Measurements from ENCODE around the gene RFC3.

RFC3 gene

DNA sequence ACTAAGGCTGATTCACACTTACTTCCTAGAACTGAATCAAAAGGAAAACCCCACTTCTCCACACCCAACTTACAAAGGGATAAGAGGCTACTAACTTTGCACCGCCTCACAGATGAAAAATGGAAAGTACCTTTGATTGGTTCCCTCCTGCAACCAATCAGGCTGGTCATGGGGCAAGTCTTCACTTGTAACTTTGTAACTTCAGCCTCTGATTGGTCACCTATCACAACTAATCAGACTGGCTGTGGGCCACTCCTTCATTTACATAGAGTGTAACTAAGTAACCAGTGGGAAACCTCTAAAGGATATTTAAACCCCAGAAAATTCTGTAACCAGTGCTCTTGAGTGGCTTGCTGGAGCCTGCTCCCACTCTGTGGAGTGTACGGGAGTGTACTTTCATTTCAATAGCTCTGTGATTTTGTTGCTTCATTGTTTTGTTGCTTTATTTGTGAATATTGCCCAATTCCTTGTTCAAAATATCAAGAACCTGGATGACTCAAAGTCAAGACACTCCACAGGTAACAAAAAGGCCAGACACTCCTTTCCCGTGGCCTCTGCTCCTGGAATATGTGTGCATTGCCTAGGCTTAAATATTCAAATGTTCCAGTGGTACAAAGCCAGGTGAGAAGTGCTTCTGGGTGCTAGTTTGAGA, 50.5 kb downstream of the RFC3 start:
- DNase-seq (ENCODE audit: low read depth) = no peak

DNA sequence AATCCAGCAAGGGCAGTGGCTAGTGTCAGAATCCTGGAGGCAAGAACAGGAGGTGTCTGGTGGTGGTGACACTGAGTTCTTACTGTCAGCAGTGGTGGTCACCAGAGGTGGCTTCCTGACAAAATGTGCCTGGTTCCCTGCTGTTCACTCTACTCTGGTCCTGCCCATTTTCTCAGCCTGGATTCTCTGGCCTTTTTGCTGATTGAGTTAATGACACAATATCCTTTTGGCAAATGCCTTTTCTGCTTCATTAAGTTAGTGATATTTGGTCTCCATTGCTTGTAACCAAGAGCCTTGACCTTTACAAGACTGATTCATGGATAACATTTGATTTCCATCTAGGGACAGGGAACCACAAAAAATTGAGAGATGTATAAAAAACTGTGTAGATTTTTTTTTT, 51.1 kb downstream of the RFC3 start:
- no peak for DNase-seq (ENCODE audit: low read depth)

DNA sequence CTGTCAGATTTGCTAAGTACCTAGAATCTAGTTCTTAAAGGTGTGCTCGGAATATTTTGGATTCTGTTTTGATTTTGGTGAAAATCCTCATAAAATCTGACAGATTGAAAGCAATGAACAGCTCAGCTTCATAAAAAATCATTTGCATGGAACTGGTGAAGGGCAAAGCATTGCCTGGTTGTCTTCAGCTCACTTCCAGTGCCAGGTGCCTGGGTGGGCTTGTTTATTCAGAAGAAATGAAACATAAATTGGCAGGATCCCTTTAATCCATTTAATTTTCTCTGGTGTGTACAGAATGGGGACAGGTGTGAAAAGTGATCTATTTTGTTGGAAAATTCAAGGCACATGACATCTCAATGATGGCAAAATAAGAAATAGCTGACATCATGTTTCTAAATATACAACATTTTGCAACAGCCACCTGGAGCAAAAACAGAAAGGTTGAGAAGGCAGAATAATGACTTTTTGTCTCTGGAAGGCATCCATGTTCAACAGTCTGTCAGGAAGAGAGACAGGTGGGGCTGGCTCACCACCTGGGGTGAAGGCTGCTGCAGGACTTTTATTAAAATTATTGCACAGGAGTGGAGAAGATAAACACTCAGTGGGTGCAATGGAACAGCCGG, 52.2 kb downstream of the RFC3 start:
- DNase-seq (ENCODE audit: low read depth) = no peak

DNA sequence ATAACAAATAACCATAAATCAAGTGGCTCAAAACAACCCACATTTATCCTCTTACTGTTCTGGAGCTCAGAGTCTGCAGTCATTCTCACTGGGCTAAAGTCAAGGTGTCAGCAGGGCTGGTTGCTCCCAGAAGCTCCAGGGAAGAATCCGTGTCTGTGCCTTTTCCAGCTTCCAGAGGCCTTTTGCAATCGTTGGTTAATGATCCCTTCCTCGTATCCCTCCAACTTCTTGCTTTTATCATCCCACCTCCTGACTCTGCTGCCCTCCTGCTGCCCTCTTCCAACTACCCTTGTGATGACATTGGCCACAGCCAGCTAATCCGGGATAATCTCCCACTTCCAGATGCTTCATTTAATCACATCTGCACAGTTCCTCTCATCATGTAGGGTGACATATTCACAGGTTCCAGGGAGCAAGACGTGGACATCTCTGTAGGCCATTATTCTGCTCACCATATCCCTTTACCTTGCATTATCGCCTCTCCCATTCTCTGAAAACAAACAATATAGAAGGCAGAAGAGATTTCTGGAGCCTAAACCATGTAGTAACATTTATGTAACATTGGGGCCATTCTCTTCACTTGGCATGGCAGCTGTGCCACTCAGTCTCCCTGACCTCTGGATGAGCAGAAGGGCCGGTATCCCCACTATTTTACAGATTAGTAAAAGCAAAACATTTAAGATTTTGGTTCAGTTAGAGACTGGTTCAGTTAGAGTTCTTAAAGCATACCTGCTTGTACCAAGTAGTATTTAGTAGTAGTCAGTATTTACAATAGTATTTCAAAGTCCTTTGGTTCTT, 53.5 kb downstream of the RFC3 start:
- no peak for DNase-seq (ENCODE audit: low read depth)

DNA sequence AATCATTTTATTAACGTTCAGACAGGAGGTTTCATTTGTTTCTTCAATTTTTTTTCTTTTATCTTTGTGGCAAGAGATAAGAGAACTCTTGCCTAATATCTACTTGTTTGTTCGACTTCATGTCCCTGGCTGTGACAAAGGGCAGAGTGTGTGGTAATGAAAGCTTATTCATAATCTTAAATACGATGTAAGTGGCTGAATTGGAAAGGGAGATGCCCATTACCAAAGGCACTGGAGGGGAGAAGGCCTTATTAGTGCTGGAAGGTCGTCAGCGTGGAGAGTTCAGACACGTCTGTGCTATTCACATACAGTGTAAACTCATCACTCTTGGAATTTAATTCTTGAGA, 54.0 kb downstream of the RFC3 start:
- DNase-seq (ENCODE audit: low read depth) = no peak

DNA sequence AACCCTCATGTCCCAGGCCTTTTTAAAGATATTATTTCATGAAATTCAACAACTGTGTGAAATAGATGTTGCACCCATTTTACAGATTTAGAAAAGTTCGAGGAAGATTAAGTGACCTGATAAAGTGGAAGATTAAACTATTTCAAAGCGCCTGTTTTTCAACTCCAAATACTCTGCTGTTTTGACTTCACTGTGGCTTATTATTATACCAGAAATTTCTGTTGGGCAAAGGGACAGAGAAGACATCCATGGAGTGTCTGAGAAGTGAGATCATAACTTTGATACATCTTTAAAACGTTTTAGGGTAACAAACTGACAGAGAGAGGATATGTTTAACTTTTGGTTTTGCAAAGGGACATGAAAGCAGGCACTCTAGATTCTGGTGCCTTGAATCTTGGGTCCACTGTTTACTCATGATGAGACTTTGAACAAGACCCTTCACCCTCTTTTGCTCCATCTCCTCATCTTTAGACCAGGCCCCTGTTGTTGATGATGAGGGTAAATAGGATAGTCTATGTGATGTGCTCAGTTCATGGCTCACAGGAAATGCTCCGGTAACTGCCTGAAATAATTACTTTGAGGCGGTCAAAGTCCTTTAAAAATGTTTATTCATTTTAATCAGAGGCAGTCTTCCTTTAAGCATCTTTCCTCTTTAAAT, 55.4 kb downstream of the RFC3 start:
- no peak for DNase-seq (ENCODE audit: low read depth)

DNA sequence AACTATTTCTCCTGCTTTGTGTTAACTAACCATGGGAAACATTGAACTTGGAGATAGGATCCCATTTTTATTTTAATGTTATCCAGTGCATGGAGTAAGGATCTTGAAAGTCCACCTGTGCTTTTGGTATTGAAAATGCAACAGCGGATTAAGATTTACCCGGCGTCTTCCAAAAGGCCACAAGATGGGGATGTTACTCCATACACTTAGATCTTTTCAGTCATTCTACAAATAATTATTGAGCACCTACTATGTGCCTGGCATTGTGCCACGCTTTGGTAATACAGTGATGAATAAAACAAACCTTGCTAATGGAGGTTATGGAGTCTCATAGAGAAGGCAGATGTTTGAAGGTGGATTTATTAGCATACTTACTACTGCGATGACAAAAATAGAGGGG, 56.9 kb downstream of the RFC3 start:
- DNase-seq (ENCODE audit: low read depth) = no peak

DNA sequence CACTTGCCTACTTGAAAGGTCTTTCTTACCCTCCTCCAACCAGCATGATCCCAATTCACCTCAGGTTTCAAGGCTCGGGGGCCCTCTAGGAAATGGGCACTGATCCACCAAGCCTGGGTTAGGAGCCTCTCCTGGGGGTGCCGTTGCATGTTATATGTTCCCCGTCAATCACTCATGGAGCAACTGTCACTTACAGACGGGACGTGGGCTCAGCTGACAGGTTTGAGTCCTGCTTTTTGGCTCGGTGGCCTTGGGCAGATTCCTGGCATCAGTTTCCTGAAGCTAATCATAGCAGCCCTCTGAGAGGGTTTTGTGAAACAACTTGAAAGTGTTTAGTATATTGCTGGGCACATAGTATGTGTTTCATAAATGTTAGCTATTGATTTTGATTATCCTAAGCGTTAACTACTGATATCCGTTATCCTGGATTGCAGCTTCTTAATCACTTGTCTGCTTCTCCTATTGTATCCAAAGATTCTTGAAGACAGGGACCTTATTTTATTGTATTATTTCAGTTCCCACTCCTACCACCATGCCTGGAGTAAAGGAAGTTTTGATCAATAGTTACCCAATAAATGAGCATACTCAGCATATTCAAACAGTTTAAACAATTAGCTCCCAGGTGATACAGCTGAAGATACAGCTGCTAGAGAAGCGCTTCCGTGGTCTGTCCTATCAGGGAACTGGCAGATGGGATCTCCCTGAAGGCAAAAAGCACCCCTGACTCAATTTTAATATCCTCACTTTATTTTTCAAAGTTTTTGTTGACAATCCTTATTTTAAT, 57.9 kb downstream of the RFC3 start:
- no peak for DNase-seq (ENCODE audit: low read depth)

DNA sequence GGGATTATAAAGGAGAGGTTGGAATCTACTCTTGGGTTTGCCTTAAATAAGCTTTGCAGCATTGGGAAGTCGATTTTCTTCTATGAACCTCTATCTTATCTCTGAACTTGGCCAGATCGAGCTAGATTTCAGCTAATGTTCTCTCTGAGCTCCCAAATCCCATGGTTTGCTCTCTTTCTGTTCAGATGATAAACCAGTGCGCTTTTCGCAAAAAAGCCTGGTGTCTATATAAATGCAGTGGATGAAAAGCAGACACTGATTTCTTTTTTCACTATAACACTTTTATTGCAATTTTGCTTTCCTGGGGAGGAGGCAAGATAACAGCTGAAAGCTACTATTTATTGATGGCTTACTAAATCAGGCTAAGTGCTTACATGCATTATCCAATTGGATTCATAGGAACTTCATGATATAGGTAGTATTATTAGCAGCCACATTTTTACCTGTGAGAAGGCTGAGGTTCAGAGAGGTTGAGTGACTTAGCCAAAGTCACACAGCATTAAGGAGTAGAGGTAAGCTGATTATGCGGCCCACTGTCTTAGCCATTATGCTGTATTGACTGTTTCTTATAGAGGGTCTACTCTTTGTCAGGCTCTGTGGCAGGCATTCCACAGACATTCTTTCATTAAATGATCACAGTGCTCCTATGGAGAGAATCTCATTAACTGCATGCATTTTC, 58.9 kb downstream of the RFC3 start:
- DNase-seq (ENCODE audit: low read depth) = no peak

DNA sequence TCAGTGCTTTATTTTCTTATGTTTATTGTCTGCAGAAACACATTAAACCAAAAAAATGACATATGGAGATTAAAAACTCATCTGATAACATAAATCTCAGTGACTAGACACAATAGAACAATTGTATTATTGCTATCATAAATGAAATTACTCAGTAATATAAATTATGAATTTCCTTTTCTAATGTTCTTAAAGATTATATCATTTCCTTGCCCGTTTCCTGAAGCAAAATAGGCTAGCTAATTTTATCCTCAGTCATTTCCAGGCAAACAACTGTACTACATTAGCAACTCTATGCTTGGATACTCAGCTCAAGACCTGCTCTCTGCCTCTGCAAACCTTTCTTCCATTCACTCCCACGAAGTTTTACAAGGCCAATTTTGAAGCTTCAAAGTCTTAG, 61.2 kb downstream of the RFC3 start:
- DNase-seq (ENCODE audit: low read depth) = no peak

DNA sequence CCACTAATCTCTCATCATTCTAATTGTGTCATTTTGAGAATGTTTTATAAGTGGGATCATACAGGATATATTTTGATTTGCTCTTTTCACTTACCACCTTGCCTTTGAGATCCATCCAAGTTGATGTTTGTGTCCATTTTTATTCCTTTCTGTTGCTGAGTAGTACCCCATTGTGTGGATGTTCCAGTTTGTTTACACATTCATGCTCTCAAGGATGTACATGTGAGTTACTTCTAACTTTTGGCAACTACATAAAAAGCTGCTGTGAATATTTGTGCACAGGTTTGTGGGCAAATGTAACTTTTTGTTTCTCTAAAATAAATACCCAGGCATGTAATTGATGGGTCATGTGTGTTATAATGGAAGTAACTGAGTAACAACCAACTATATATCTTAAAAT, 64.9 kb downstream of the RFC3 start:
- no peak for DNase-seq (ENCODE audit: low read depth)

DNA sequence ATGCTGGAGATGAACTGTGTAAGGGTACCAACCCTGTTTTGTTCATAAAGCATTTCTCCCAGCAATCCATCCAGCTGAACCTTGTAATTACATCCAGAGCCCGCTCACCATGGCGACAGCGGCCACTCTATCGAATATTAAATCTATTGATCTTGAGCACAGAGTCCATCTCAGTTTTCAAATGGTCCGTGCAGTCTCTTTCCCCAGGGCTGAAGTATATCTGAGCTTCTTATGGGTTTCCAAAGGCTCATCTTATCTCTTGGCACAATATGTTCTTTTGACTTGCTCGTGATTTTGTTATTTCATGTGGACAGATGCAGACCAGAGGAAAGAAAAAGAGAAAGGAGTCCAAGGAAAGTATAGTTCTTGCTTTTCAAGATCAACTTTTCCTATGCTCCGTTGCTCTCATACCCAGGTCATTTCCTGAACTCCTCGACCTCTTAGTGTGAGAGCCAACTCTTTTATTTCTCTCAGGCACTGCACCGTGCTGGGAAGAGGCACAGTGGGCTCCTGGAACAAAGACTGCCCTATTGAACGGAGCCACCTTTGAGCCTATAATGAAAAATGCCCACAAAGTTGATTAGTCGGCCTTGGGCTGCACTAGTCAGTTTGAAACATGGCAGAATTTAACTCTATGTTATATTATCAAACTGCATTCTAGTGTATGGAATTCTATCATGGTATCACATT, 66.7 kb downstream of the RFC3 start:
- no peak for DNase-seq (ENCODE audit: low read depth)

Data from GM04503 (cell line).